GM12892 (cell line): ENCODE data around the gene ADAT3.

Source experiments
- POLR2A ChIP-seq: IDR thresholded peaks from 2 replicates; pipeline ENCODE4 v1.6.1; 2011; ENCODE audit warnings: low read depth, low read length, control low read depth
- POLR2AphosphoS5 ChIP-seq: IDR thresholded peaks from 2 replicates; pipeline ENCODE4 v1.6.1; 2011; ENCODE audit warnings: low read depth, low read length, control low read depth
- TAF1 ChIP-seq: IDR thresholded peaks from 2 replicates; pipeline ENCODE4 v1.6.1; 2011; ENCODE audit warnings: low read depth, mild to moderate bottlenecking, control low read depth, low read length, borderline replicate concordance

GRCh38 chr19:1953441-1954094, 48.4 kb downstream of the ADAT3 start:
- TF ChIP-seq POLR2A (no peak), POLR2AphosphoS5 (no peak), TAF1 (no peak)
